ENCODE results near the gene MEGF11. TPM values are rescaled to one million over a fixed set of nuclear protein-coding genes. Genes with fewer than 3 reads are reported as not detected.

Gene MEGF11
- total RNA-seq, 6 experiments from 2014 or later = not detected

- peak in 1 of 3 donors; percentile 16 for DNase-seq
- H3K4me3 ChIP-seq = no peak overlapping the region
- no peaks in the 10 kb centered on the region for H3K9me3 ChIP-seq
- no peaks in the 10 kb centered on the region for H3K36me3 ChIP-seq
- no peak for ATAC-seq
- WGBS (ENCODE audit: insufficient coverage, low coverage, low lambda C conversion rate, missing lambda C conversion rate) = 59% methylated on average over 8 of the region's 10 CpGs
- H3K4me1 ChIP-seq = no peaks in the 10 kb centered on the region
- TF ChIP-seq POLR2A (IDR thresholded peaks at IDR 0.05) = no peak
- intact Hi-C loops (cut with DNase I) = no loop called here
- no peaks in the 10 kb centered on the region for H3K27me3 ChIP-seq
- no peak overlapping the region for H3K27ac ChIP-seq
These were observed 151.7 kb downstream of the MEGF11 start for GRCh38 chr15:66101715-66102395.

GRCh38 chr15:66100761-66101160 lies 152.8 kb downstream of the MEGF11 start:
- intact Hi-C loops (cut with DNase I) = no loop called here
- 81% methylated on average over 10 of the region's 10 CpGs for WGBS (ENCODE audit: insufficient coverage, low coverage, low lambda C conversion rate, missing lambda C conversion rate)

GRCh38 chr15:66099950-66100671 lies 153.4 kb downstream of the MEGF11 start:
- no peak for DNase-seq
- no peak for ATAC-seq
- intact Hi-C loops (cut with DNase I) = no loop called here
- H3K27ac ChIP-seq = no peak overlapping the region
- TF ChIP-seq POLR2A (IDR thresholded peaks at IDR 0.05) = no peak
- TF ChIP-seq CTCF (IDR thresholded peaks at IDR 0.05) = no peak
- no peaks in the 10 kb centered on the region for H3K27me3 ChIP-seq
- no peaks in the 10 kb centered on the region for H3K36me3 ChIP-seq
- 57% methylated on average over 7 of the region's 15 CpGs for WGBS (ENCODE audit: insufficient coverage, low coverage, low lambda C conversion rate, missing lambda C conversion rate)
- H3K4me3 ChIP-seq = no peak overlapping the region
- H3K9me3 ChIP-seq = no peaks in the 10 kb centered on the region
- no peaks in the 10 kb centered on the region for H3K4me1 ChIP-seq

More at GRCh38 chr15:66100761-66101160, 152.8 kb downstream of the MEGF11 start:
- DNase-seq = no peak
- no peaks in the 10 kb centered on the region for H3K36me3 ChIP-seq
- TF ChIP-seq CTCF (IDR thresholded peaks at IDR 0.05) (no peak), POLR2A (IDR thresholded peaks at IDR 0.05) (no peak)
- no peak for ATAC-seq
- no peaks in the 10 kb centered on the region for H3K4me1 ChIP-seq
- H3K9me3 ChIP-seq = no peaks in the 10 kb centered on the region
- H3K4me3 ChIP-seq = no peak overlapping the region
- no peaks in the 10 kb centered on the region for H3K27me3 ChIP-seq
- H3K27ac ChIP-seq = no peak overlapping the region

- Histone ChIP-seq H3K27me3 (no peaks in the 10 kb centered on the region), H3K36me3 (no peaks in the 10 kb centered on the region), H3K4me1 (no peaks in the 10 kb centered on the region), H3K9me3 (no peaks in the 10 kb centered on the region), H3K4me3 (no peak overlapping the region), H3K27ac (no peak overlapping the region)
- DNase-seq = no peak
- 42% methylated on average over 4 of the region's 5 CpGs for WGBS (ENCODE audit: insufficient coverage, low coverage, low lambda C conversion rate, missing lambda C conversion rate)
- ATAC-seq = no peak
- intact Hi-C loops (cut with DNase I) = no loop called here
- TF ChIP-seq POLR2A (IDR thresholded peaks at IDR 0.05) = no peak
- TF ChIP-seq CTCF (IDR thresholded peaks at IDR 0.05) = no peak
These were observed 155.6 kb downstream of the MEGF11 start for GRCh38 chr15:66098022-66098363.

All from right lobe of liver (tissue), 6 donors.